NCI-H526 (cell line): ENCODE results near the gene EOLA2.
"Not testable (repeated sequence)": the region's sequence is repeated elsewhere in the genome, so short reads cannot be mapped to it uniquely, and the experiment has no call there.

Source experiments
- DNase-seq, 2 experiments: peaks; one replicate each; lab custom pipeline; 2025; lab: John Stamatoyannopoulos, UW

The EOLA2 gene

DNA sequence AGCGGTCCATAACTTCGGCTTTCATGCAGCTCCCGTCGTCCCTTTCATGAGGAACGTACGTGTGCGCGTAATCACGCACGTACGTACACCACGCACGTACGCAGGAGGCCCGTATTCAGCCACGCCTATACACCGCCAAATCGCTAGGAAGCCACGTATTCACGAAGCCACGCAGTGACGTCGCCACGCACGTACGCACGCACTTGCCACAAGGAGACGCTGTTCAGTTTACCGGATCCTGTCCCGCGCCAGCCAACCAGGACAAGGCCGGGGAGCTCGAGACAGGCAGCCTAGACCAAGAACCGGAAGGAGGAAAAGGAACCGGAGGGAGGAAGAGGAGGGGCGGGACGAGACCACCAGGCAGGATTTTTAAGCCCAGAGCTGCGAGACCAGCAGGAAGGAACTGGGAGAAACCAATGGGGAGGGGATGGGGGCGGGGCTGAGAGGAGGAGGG, at the start of gene EOLA2:
Gene EOLA2, minus strand, starts transcription at position 65 of the 454 bp plus-strand sequence. CDS start 4,617 bp downstream, outside the sequence.
- DNase-seq: peak; percentile 96 to 97

DNA sequence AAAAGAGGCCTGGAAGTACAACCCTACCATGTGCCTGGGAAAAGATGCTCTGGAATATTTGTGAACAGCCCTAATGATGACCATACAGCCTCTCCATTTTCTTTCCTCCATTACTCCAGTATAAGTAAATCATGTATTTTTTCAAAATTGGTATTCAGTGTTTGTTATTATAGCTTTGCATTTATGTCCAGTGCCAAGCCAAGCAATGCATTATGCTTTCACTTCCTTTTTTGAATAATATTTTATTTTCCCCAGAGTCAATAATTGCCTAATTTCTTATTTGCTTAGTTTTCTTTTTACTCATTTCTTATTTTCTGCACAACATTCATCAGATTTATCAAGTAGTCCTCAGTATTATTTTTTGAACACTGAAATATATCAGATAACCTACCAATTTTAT, 49.3 kb upstream of the EOLA2 start:
- DNase-seq: no peak

DNA sequence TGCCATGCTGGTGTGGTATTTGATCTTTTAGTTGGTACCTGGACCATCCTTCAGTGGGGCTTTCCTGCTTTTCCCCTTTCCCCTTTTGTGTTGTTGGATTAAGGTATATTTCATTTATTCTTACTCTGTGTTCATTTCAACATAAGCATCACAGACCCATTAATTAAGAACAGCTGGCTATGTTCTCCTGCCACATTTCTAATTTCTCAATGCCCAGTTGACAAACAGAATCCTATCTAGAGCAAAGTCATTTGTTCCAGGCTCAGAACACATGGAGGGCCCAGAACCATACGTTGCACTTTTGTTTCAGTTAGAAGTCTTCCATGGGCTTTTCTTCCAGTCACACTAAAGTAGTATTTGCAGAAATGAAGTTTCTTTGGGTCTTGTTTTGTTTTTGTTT, 46.1 kb upstream of the EOLA2 start:
- no peak for DNase-seq

DNA sequence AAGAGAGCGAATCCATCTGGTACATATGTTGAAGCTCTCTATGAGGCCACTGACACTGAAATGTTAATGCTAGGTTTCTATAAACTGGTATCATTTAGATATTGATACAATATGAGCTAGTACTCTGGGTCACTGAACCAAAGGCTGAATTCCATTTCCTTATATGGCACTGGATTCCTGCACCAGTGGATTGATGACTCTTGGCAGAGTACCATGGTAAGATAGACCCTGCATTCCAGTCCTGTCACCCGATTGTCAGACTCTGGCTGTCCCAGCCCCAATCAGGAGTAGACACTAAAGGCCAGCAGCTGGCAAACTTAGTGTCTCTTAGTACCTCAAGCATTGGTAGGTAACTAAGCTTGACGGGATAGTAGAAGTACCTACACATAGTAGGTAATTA, 44.0 kb upstream of the EOLA2 start:
- DNase-seq: no peak

DNA sequence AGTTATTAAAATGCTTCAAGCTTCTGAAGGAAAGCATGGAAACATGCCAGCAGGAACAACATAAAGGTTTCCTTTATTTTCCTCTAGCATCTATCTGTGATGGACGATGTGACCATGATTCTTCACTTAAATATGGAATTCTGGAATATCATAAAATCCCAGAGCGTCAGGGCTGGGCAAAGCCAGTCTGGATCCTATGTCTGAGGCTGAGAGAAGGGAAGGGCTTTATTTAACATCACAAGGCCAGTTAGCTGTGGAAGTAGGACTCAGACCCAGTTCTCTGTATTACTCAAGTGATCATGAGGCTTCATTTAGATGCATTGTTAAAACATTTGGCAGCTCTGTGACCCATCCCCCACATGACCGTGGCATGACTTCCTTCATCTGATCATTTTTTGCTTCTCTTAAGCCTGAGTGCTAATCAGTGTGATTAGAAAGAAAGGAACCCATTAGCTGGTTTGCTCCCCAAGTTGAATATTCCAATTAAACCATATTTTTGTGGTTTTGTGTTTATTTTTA, 40.9 kb upstream of the EOLA2 start:
- DNase-seq: no peak

DNA sequence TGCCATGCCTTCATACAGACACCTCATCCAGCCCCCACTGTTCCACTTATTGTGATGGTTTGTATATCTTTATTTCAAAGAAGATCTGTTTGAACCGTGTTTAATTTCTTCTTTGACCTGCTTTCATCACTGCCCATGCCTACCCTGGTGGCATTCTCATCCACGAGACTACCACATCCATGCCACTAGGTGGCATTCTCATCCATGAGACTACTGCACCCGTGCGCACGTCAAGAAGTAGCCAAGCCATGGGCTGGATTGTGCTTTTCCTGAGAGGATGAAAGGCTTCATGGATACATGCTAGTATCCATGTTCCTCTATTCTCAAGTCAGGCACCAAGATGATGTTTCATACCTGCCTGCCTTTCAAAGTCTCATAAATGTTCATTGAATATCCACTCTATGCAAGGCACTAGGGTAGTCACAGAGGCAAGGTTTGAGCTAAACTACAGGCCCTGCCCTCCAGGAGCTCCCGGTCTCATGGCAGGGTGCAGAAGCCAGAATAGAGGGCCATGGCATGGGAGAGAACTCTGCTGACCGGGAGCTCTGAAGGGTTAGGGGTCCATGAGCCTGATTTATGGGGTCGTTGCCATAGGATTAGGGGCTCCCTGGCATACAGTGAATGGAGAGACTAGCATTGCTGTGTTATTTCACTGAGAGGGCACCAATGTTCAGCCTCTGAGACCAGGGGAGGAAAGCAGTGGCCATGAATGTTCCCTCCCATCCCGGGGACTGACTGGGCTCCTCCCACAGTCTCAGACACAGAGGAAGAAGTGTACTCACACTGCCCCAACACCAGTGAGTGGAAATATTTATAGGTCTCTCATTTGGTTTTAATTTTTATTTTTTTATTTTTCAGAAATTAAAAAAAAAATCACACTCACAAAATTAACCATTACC, 24.8 kb upstream of the EOLA2 start:
- DNase-seq: peak in 1 of 2 experiments; percentile 68

DNA sequence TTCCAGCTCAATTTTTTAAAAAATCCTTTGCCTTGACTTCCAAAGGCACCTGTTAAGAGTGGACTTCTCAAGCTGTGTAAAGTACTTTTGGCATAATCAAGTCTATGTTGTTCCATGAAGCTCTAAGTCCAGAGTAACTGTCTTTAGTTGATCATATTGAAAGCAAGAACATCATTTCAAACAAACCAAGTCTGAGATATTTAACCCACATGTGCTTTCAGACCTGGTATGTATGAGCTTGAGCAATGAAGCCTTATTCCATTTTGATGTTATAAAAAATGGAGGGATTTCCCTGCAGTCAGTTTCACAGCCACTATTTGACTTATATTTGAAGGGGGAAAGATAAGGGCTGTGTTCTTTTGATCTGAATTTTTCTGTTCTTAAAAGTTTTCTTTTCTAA, 23.7 kb upstream of the EOLA2 start:
- DNase-seq: no peak

DNA sequence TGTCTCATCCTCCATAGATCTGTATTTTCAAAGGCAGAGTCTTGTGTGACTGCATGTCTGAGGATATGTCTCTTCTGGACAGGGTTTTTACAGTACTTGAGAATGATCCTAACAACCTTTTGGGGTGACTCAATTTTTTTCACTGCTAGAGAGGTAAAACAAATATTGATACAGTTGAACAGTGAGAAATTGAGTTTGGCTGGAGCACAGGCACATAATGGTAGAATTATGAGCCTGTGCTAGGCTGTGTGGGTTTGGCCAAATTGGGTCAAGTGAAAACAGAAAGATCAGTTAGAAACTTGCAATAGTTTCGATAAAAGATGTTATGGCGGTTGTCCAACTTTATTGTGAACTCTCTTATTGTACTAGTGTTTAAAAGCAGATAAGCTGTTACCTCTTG, 23.3 kb upstream of the EOLA2 start:
- DNase-seq: no peak

DNA sequence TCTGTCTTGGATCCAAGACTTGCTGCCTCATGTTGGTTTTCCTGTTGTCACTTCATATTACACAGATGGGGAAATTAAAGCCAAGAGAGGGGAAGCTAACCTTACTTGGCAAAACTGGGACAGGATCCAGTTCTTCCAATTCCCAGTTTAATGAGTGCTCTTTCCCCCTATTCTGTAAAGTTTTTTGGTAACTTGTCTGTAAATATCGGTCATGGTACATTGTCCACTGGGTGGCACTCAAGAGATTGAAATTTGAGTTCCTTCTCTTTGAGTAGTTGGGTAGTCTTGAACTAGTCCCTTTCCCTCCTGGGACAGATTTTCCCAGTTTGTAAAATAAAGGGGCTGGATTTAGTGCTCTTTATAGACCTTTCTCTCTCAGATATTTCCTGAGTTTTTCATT, 12.4 kb upstream of the EOLA2 start:
- peak in 1 of 2 experiments; percentile 42 for DNase-seq

DNA sequence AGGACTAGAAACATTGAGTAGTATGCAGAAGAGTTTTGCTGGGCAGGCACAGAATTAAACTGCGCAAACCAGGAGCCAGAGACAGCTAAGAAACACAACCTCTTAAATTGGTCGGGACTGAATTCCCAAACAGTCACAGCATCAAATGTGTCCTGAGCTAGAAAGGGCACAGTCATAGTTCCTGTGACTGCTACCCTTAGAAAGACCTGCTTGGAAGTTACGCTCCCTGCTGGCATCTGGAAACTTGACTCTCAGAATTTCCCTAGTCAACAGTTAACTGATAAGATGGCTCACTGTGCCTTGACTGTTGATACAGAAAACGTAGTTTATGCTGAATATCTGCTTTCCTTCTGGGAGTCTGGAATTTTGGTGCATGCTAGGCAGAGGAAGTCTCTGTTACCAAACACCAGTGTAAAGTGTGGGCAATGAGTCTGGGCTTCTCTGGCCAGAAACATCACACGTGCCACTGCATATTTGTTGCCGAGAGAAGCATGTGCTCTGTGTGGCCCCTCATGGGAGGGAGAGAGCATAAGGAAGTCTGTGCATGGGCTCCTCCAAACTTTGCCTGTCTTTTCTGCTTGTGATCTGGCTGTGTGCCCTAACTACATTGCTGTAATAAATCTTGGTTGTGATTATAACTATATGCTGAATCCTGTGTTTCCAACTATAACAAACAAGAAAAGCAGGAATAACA, 11.6 kb upstream of the EOLA2 start:
- no peak for DNase-seq

DNA sequence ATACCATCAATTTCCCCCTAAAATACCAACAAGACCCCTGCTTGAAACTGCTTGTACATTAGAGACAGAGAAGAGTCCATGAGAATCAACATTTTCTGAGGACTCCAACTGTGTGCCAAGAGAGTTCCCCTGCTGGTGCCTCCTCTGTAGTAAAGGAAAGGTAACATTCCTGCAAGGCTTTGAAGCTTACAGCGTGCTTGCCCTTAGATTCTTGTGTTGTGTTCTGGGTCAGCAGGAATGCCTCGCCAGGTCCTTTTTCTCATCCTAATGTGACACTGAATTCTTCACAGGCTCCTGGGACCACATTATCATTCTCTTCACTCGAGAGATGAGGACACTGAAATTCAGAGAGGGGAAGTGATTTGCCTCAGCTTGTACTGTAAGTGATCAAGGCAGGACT, 9.7 kb upstream of the EOLA2 start:
- DNase-seq: no peak

DNA sequence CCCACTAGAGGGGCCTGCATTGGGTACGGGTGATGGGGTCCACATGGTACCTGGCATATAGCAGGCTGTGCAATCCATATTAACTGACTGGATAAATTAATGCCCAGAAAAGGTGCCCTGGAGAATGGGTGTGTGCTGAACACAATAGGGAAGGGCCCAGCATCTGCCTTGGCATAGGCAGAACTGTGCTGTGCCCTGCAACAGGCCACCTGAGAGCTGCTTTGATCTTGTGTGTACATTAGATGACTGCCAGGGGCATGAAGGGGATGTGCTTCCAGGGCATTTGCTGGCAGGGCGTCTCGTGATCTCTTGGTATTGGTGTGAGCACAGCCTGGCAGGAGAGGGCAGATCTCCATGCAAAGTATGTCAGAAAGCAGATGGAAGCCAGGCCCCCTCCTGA, 8.6 kb upstream of the EOLA2 start:
- DNase-seq: not testable (repeated sequence)

DNA sequence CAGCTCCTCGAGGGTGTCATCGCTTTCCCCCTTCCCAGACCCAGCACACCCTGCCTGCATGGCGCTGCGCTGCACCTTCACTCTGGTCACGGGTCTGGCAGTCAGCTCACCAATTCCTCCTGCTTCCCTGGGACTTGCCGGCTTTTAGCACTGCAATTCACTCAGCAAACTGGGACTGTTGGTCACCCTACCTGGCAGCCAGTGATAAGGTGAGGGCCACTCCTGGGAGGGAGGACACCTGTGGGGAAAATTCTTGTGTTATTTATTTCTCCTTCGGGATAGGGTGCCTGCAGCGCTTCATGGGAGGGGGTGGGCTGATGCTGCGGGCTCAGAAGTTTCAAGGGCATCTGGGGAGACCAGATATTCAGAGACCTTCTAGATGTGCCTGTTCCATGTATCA, 7.5 kb upstream of the EOLA2 start:
- DNase-seq: not testable (repeated sequence)

DNA sequence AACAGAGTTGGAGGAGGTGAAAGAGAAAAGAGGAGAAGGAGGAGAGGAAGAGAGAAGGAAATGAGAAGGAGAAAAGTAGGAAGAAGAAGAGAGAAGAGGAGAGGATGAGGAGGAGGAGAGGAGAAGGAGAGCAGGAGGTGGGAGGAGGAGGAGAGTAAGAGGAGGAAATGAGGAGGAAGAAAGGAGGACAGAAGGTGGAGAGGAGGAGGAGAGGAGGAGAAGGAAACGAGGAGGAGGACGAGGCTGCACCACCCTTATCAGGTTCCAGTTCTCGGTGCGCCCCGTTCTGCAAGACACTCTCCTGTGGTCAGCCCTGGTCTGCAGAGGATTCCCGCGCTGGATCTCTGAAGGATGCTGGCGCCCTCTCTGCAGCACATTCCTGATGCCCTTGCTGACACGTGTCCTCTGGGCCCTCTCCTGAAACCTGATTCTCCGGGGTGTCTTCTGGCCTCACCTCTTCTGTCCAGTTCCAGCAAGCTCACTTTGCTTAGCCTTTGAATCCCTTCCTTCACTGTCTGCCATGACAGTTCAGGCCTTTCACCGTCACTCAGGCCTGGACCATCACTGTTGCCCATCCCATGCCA, 6.9 kb upstream of the EOLA2 start:
- DNase-seq: not testable (repeated sequence)

DNA sequence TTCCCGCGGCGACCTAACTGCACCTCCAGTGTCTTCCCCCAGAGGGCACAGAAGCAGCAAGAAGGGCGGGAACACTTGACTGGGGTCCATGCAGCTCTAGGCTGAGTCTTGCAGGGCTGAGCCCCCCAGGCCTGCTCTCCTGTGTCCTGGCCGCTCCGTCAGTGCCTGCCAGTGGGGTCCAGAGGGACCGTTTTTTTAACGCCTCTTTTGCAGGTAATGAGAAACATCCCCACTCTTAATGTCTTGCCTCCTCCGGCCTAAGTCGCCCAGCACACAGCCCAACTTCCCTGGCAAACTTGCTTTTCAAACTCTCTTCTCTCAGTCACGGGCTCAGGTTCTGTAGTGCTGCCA, 2.4 kb upstream of the EOLA2 start:
- not testable (repeated sequence) for DNase-seq

DNA sequence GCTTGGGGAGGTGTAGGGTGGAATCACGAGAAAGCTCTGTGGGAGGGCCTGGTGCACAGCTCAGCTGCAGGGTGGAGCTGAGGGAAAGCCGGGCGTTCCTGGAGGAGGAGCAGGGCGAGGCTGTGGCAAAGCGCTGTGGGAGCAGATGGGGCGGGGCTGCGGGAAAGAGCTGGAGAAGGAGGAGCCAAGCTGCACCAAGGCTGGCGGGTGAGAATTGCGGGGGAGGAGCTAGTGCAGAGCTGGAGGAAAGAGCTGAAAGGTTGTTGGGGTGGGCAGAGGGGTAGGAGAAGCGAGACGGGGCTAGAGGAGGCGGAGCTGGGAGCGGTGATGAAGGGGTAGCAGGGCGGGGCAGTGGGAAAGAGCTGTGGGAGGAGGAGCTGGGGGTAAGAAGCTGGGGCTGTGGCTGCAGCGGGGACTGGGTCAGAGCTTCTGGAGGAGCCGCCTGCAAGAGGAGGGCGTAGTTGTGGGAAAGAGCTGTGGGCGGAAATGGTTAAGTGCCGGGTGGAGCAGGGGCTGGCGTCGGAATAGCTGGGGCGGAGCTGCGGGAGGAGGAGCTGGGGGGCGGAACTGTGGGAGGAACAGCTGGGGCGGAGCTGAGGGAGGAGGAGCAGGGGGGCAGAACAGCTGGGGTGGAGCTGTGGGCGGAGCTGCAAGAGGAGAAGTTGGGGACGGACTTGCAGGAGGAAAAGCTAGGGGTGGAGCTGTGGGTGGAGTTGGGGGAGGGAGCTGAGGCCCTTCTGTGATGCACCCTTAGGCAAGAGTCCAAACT, 1.8 kb upstream of the EOLA2 start:
- peak; percentile 89 to 93 for DNase-seq

DNA sequence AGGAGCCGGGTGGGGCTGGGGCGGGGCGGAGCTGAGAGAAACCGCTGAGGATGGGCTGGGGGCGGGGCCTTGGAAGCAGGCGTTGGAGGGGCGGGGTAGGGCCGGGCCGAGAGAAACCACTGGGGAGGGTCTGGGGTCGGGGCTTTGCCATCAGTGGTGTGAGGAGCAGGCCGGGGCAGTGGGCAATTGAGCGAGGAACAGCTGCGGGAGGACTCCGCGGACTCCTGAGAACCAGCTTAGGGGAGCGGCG, 1.3 kb upstream of the EOLA2 start:
- DNase-seq: no peak

DNA sequence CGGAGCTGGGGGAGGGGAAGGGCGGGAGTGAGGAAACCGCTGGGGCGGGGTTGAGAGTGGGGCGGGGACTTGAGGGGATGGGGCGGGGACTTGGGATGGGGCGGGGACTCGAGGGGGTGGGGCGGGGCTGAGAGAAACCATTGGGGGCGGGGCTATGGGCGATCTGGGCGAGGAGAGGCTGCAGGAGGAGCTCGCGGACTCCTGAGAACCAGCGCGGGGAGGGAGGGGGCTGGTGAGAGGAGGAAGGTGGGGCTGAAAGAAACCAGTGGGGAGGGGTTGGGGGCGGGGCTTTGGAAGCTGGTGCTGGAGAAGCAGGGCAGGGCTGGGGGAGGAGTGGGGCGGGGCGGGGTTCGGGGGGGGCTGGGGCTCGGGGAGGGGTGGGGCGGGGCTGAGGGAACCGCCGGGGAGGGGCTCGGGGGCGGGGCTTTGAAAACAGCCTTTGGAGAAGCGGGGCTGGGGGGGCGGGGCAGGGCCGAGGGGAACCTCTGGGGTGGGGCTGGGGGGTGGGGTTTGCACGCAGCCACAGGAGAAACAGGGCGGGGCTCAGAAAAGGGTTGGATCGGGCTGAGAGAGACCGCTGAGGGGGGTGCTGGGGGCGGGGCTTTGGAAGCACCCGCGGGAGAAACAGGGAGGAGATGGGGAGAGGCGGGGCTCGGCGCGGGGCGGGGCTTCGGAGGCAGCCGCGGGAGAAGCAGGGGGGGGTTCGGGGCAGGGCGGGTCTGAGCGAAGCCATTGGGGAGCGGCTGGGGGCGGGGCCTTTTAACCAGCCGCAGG, 777 bp upstream of the EOLA2 start:
- DNase-seq: peak; percentile 77 to 99

DNA sequence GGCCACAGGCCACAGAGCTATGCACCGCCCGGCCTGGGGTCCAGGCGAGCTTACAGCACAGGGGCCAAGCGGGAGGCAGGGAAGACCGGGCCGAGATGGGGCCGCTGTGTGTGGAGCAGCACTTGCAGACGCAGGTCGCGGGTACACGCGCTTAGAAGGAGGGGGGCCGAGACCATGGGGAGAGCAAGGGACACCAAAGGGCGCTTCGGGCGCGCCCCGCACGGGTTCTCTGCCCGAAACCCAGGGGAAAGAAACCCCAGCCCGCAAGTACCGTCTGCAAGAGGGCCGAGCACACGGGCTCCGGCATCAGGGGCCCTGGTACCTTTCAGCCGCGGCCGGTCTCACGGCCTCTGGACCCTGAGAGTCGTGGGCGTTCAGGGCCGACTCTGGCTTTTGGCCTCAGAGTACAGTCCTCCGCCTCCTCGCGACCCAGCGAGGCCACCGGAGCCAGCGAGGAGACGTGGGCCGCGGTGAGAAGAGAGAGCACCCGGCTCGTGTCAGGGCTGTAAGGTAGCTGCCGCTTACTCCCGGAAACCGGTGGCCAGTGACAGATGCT, 342 bp downstream of the EOLA2 start:
- DNase-seq: no peak

DNA sequence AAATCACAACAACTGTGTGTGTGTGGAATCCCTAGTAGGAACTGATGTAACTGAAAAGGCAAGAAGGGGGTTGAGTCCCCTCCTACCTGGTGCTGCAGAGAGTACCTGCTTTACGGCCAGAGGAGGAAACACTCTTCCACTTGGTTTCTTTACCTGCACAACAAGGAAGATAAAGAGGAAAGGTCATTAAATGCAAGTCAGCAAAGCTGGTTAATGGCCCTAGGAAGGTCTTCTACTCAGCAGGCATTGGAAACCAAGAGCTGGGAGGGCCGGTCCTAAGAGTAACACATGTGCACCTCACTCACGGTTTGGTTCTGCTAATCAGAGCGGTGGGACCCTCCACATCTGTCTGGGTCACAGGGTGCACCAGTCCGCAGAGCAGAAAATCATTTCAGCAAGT, 963 bp downstream of the EOLA2 start:
- not testable (repeated sequence) for DNase-seq

DNA sequence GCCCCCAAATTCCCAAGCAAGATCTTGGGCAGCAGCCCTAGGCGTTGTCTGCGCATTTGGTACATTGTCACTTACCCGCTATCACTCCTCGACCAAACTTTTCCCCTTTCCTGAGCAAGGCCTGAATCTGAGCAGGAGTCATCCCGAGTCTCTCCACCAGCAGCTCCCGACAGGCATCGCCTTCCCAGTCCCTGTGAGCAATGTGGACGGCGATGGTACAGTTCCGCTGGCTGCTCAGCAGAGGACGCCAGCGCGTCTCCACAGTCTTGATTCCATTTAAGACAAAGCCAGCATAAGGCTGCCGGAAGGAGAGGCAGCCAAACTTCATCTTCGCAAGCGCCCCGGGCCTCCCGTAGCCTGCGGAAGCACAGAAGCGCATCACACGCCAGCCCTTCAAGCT, 4.7 kb downstream of the EOLA2 start:
- peak in 1 of 2 experiments; percentile 1 for DNase-seq
